T-helper 2 cell treated with Interferon-gamma antibody and Interleukin-4, amounts not matched to agents 5 μg/mL and 100 μg/mL, for 36 hours (primary cell): ENCODE results near the gene PRKCA.
A peak's percentile ranks its signal among the peaks of the same experiment; 100 is the strongest.
"Not testable (repeated sequence)": the region's sequence is repeated elsewhere in the genome, so short reads cannot be mapped to it uniquely, and the experiment has no call there.

Experiments
- DNase-seq: peaks from one replicate; pipeline ENCODE4 v3.0.0; 2021; ENCODE audit warnings: low spot score
- H3K27ac Mint-ChIP-seq: one replicate; pipeline ENCODE4 v1.8.0; 2021; ENCODE audit warnings: mild to moderate bottlenecking, mixed read lengths
- H3K27me3 Mint-ChIP-seq: one replicate; pipeline ENCODE4 v1.8.0; 2021; ENCODE audit warnings: low read depth, mixed read lengths
- H3K36me3 Mint-ChIP-seq: one replicate; pipeline ENCODE4 v1.8.0; 2021; ENCODE audit warnings: low read depth, mixed read lengths
- H3K4me1 Mint-ChIP-seq: one replicate; pipeline ENCODE4 v1.8.0; 2021; ENCODE audit warnings: low read depth, mixed read lengths
- H3K4me3 Mint-ChIP-seq: one replicate; pipeline ENCODE4 v1.8.0; 2022; ENCODE audit warnings: mild to moderate bottlenecking, moderate library complexity, mixed read lengths
- H3K9me3 Mint-ChIP-seq: one replicate; pipeline ENCODE4 v1.8.0; 2021; ENCODE audit warnings: mixed read lengths

The PRKCA gene

GRCh38 chr17:66359351-66359750 is 56.9 kb downstream of the PRKCA start:
- no peak for DNase-seq
- Mint-ChIP-seq H3K4me3 (no peak overlapping the region), H3K27ac (no peak overlapping the region), H3K27me3 (no peaks in the 10 kb centered on the region), H3K9me3 (no peaks in the 10 kb centered on the region), H3K36me3 (peaks cover 25% of the 10 kb centered on the region), H3K4me1 (peaks cover 61% of the 10 kb centered on the region)

- H3K4me3 Mint-ChIP-seq, H3K9me3 Mint-ChIP-seq, DNase-seq, H3K27me3 Mint-ChIP-seq, H3K27ac Mint-ChIP-seq: not testable (repeated sequence)
- H3K36me3 Mint-ChIP-seq = peaks cover 22% of the 10 kb centered on the region
- H3K4me1 Mint-ChIP-seq = peaks cover 66% of the 10 kb centered on the region
Observed at GRCh38 chr17:66360961-66361565, 58.6 kb downstream of the PRKCA start.

- H3K27ac Mint-ChIP-seq = peak overlapping the region; percentile 86
- no peaks in the 10 kb centered on the region for H3K9me3 Mint-ChIP-seq
- peaks cover 73% of the 10 kb centered on the region for H3K4me1 Mint-ChIP-seq
- H3K27me3 Mint-ChIP-seq = no peaks in the 10 kb centered on the region
- H3K36me3 Mint-ChIP-seq = peaks cover 30% of the 10 kb centered on the region
- H3K4me3 Mint-ChIP-seq = peak overlapping the region; percentile 83
- DNase-seq = peak; percentile 53
Observed at GRCh38 chr17:66364508-66364907, 62.1 kb downstream of the PRKCA start.

- H3K27me3 Mint-ChIP-seq = no peaks in the 10 kb centered on the region
- DNase-seq = peak; percentile 39
- H3K36me3 Mint-ChIP-seq = peaks cover 35% of the 10 kb centered on the region
- peak overlapping the region; percentile 86 for H3K27ac Mint-ChIP-seq
- no peaks in the 10 kb centered on the region for H3K9me3 Mint-ChIP-seq
- peak overlapping the region; percentile 83 for H3K4me3 Mint-ChIP-seq
- peaks cover 75% of the 10 kb centered on the region for H3K4me1 Mint-ChIP-seq
Observed at GRCh38 chr17:66364990-66365490, 62.6 kb downstream of the PRKCA start.

GRCh38 chr17:66365903-66366302 is 63.5 kb downstream of the PRKCA start:
- Mint-ChIP-seq H3K27me3 (no peaks in the 10 kb centered on the region), H3K36me3 (peaks cover 28% of the 10 kb centered on the region), H3K4me3 (peak overlapping the region; percentile 83), H3K9me3 (no peaks in the 10 kb centered on the region), H3K4me1 (peaks cover 72% of the 10 kb centered on the region), H3K27ac (peak overlapping the region; percentile 51)
- DNase-seq = no peak

- Mint-ChIP-seq H3K27ac (peak overlapping the region; percentile 23), H3K9me3 (no peaks in the 10 kb centered on the region), H3K27me3 (no peaks in the 10 kb centered on the region), H3K4me1 (peaks cover 75% of the 10 kb centered on the region), H3K36me3 (peaks cover 23% of the 10 kb centered on the region), H3K4me3 (peak overlapping the region; percentile 19)
- no peak for DNase-seq
Observed at GRCh38 chr17:66367107-66367506, 64.7 kb downstream of the PRKCA start.

GRCh38 chr17:66369830-66370229 is 67.4 kb downstream of the PRKCA start:
- no peak for DNase-seq
- Mint-ChIP-seq H3K4me1 (peaks cover 76% of the 10 kb centered on the region), H3K27me3 (no peaks in the 10 kb centered on the region), H3K9me3 (no peaks in the 10 kb centered on the region), H3K36me3 (peaks cover 18% of the 10 kb centered on the region), H3K27ac (peak overlapping the region; percentile 52), H3K4me3 (no peak overlapping the region)

GRCh38 chr17:66371561-66371960 is 69.1 kb downstream of the PRKCA start:
- Mint-ChIP-seq H3K36me3 (peaks cover 18% of the 10 kb centered on the region), H3K27ac (peak overlapping the region; percentile 74), H3K27me3 (no peaks in the 10 kb centered on the region), H3K4me3 (peak overlapping the region; percentile 65), H3K9me3 (no peaks in the 10 kb centered on the region), H3K4me1 (peaks cover 70% of the 10 kb centered on the region)
- no peak for DNase-seq

- no peak for DNase-seq
- Mint-ChIP-seq H3K9me3 (no peaks in the 10 kb centered on the region), H3K27ac (peak overlapping the region; percentile 74), H3K4me1 (peaks cover 64% of the 10 kb centered on the region), H3K36me3 (peaks cover 18% of the 10 kb centered on the region), H3K4me3 (peak overlapping the region; percentile 65), H3K27me3 (no peaks in the 10 kb centered on the region)
Observed at GRCh38 chr17:66372182-66372581, 69.8 kb downstream of the PRKCA start.

- peak overlapping the region; percentile 60 for H3K27ac Mint-ChIP-seq
- no peaks in the 10 kb centered on the region for H3K27me3 Mint-ChIP-seq
- H3K4me1 Mint-ChIP-seq = peaks cover 60% of the 10 kb centered on the region
- H3K36me3 Mint-ChIP-seq = peaks cover 14% of the 10 kb centered on the region
- no peak overlapping the region for H3K4me3 Mint-ChIP-seq
- DNase-seq = no peak
- no peaks in the 10 kb centered on the region for H3K9me3 Mint-ChIP-seq
Observed at GRCh38 chr17:66373079-66373478, 70.7 kb downstream of the PRKCA start.

GRCh38 chr17:66373944-66374817 is 71.8 kb downstream of the PRKCA start:
- H3K4me3 Mint-ChIP-seq = peak overlapping the region; percentile 69
- no peaks in the 10 kb centered on the region for H3K9me3 Mint-ChIP-seq
- peak overlapping the region; percentile 92 for H3K27ac Mint-ChIP-seq
- peaks cover 10% of the 10 kb centered on the region for H3K36me3 Mint-ChIP-seq
- DNase-seq = peak; percentile 61
- peaks cover 61% of the 10 kb centered on the region for H3K4me1 Mint-ChIP-seq
- H3K27me3 Mint-ChIP-seq = no peaks in the 10 kb centered on the region

GRCh38 chr17:66375121-66375520 is 72.7 kb downstream of the PRKCA start:
- no peaks in the 10 kb centered on the region for H3K27me3 Mint-ChIP-seq
- DNase-seq = no peak
- H3K36me3 Mint-ChIP-seq = peaks cover 5% of the 10 kb centered on the region
- H3K27ac Mint-ChIP-seq = peak overlapping the region; percentile 92
- peak overlapping the region; percentile 69 for H3K4me3 Mint-ChIP-seq
- H3K4me1 Mint-ChIP-seq = peaks cover 65% of the 10 kb centered on the region
- no peaks in the 10 kb centered on the region for H3K9me3 Mint-ChIP-seq

- DNase-seq = no peak
- H3K27ac Mint-ChIP-seq = no peak overlapping the region
- H3K9me3 Mint-ChIP-seq = no peaks in the 10 kb centered on the region
- H3K36me3 Mint-ChIP-seq = peaks cover 7% of the 10 kb centered on the region
- no peak overlapping the region for H3K4me3 Mint-ChIP-seq
- peaks cover 56% of the 10 kb centered on the region for H3K4me1 Mint-ChIP-seq
- no peaks in the 10 kb centered on the region for H3K27me3 Mint-ChIP-seq
Observed at GRCh38 chr17:66378296-66378695, 75.9 kb downstream of the PRKCA start.

GRCh38 chr17:66379544-66379943 is 77.1 kb downstream of the PRKCA start:
- DNase-seq = no peak
- H3K36me3 Mint-ChIP-seq = peaks cover 9% of the 10 kb centered on the region
- H3K27ac Mint-ChIP-seq = no peak overlapping the region
- H3K9me3 Mint-ChIP-seq = no peaks in the 10 kb centered on the region
- H3K4me3 Mint-ChIP-seq = no peak overlapping the region
- H3K4me1 Mint-ChIP-seq = peaks cover 48% of the 10 kb centered on the region
- H3K27me3 Mint-ChIP-seq = no peaks in the 10 kb centered on the region
